IPS-NIHi7 (cell line): ENCODE data around the gene PYGO2.
A peak's percentile ranks its signal among the peaks of the same experiment; 100 is the strongest.

Experiments used
- DNase-seq: peaks from one replicate; pipeline ENCODE4 v3.0.0; 2012; ENCODE audit warnings: mixed read lengths; ENCODE audit errors: extremely low spot score

The PYGO2 gene

DNA sequence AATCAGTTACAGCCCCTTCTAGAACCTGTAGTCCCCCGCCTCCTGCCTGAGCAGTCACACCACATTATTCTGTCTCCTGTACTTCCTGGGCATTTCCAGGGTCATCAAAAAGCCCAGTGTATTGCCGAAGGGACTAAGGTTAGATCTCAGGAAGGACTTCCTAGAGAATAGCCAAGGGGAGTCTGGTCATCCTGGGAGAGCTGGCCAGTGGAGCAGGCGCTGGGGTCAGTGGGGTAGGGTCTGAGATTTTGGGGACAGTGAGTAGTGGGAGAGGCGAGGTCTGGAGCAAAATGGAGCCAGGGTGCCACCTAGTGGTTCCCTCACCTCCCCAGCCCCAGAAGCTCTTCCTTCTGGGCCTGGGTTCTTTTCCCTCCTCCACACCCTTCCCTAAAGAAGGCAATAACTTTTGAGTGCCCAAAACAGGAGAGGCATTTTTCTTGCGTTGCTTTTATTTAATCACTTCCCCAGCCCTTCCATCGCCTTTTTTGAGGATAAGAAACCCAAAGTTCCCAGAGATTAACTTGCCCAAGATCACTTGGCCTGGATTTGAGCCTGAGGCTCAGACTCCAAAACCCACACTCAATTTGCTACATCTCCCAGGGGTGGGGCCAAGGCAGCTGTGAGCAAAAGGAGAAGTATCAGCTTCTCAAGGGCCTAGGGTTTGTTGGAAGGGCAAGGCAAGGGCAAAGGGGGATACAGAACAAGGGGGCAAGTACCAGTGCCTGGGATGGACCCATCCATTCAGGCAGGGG lies 17.8 kb downstream of the PYGO2 start:
- peak; percentile 81 for DNase-seq

DNA sequence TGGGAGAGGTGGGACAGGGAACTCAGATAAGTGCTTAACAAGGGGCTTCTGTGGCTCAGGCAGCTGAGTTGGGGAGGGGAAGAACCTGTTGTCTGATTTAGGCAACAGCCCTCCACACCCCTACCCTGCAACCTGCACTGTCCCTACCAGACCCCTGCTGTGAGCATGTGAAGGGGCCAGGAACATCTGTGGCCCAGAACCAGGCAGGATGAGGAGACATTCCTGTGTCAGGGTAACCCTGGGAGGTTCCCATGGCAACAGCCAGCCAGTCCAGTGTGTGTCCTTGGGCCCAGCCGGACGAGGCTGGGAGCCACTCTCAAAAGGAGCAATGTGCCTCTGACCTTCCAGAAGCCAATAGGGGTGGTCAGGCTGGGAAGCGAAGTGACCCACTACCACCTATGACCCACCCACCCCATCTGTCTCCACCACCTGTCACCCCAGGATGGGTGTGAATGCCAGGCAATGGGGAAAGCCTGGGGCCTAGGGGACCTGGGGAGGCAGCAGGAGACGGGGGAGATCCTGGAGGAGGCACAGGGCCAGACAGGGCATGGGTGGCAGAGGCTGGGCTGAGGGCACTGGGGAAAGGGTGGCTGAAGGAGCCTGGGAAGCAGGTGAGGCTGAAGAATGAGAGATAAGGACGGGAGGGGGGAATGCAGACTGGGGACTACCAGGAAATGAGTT lies 20.1 kb downstream of the PYGO2 start:
- DNase-seq = no peak

GRCh38 chr1:154940651-154941194 lies 20.9 kb downstream of the PYGO2 start:
- DNase-seq = no peak

DNA sequence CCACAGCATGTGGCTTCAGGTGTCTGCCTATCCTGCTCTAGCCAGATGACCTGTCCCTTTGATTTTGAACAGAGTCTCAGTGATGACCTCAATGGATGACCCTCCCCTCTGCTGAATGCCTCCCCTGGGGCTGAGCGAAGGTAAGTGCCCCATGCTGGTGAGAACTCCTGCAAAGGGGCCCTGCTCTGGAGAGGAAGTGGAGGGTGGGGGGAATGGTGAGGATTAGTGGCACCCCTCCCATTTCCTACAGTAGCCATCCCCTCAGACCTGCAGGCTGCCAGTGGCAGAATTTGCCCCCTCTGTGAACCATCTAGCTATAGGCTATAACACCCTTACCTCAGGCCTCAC lies 21.4 kb downstream of the PYGO2 start:
- no peak for DNase-seq

- no peak for DNase-seq
Observed at GRCh38 chr1:154938604-154939399, 22.8 kb downstream of the PYGO2 start.

DNA sequence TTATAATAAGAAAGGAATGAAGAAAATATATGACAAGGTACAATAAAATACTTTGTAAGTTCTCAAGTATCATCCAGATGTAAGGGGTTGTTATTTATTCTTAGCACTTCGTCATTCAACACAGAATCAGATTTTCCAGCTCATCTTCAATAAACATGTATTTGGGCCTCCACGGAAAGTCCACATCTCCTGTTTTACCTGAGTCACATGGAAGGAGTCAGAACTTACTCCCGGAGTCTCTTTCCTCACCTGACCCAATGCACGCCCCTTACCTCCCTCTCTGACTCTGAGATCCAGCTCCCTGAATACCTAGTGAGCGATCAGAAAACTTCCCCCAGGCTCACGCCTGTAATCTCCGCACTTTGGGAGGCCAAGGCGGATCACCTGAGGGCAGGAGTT lies 23.6 kb downstream of the PYGO2 start:
- no peak for DNase-seq

DNA sequence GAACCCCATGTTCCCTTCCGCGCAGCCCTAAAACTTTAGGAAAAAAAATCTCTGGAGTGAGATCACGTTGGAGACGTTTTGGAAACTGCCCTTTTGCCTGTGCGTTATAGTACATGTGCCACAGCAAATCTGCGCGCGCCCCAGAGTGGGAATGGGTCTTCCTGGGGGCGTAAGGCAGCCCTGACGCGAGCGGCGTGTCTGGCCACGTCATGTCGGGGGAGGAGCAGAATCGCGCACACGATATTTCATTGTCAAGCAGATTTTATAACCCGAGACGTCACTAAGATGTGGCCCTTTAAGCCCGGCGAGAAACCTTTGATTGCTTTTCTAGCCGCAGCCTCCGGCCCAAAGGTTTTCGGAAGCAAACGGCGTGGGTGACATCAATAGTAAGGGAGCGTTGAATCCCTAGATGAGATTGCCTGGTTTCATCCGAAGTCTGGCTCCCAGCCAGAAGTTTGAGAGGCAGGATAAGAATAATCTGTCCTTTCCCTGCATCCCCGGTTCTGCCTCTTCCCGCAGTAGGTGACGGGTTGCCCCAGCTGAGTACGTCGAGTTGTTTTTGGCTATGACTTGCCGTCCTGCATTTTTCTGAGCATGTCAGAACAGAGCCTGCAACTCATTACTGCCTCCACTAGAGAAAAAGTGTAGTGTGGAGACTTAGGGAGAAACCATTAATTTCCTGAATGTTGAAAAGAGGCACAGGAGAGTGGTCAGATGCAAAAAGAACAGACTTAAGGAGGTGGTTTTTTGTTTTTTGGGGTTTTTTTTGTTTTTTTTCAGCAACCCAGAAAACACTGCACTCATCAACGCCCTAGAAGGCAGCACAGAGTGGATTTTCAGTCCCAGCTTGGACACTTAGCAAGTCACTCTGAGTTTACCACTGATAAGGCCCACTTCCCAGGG lies 24.2 kb downstream of the PYGO2 start:
- peak; percentile 90 for DNase-seq

- peak; percentile 97 for DNase-seq
Observed at GRCh38 chr1:154936555-154937084, 25.0 kb downstream of the PYGO2 start, which contains the start of gene PMVK. Gene PMVK (minus strand): TSS chr1:154936719. CDS start chr1:154936685, 34 bp downstream.

- no peak for DNase-seq
Observed at GRCh38 chr1:154935749-154936554, 25.6 kb downstream of the PYGO2 start.

DNA sequence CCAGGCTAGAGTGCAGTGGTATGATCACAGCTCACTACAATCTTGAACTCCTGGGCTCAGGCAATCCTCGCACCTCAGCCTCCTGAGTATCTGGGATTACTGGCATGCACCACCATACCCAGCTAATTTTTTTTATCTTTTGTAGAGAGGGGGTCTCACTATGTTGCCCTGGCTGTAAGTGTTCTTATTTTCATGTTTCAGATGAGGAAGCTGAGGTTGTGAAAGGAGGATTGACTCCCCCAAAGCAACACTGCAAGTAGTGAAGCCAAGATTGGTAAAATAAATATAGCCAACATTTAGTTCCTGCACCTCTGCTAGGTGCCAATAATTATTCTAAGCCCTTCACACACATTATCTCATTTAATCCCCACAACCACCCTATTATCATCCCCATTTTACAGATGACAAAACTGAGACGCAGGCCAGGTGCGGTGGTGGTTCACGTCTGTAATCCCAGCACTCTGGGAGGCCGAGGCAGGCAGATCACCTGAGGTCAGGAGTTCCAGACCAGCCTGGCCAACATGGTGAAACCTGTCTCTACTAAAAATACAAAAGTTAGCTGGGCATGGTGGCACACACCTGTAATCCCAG lies 27.1 kb downstream of the PYGO2 start:
- DNase-seq = no peak

- DNase-seq = no peak
Observed at GRCh38 chr1:154931940-154932487, 29.6 kb downstream of the PYGO2 start.

GRCh38 chr1:154926201-154926600 lies 35.4 kb downstream of the PYGO2 start:
- no peak for DNase-seq

DNA sequence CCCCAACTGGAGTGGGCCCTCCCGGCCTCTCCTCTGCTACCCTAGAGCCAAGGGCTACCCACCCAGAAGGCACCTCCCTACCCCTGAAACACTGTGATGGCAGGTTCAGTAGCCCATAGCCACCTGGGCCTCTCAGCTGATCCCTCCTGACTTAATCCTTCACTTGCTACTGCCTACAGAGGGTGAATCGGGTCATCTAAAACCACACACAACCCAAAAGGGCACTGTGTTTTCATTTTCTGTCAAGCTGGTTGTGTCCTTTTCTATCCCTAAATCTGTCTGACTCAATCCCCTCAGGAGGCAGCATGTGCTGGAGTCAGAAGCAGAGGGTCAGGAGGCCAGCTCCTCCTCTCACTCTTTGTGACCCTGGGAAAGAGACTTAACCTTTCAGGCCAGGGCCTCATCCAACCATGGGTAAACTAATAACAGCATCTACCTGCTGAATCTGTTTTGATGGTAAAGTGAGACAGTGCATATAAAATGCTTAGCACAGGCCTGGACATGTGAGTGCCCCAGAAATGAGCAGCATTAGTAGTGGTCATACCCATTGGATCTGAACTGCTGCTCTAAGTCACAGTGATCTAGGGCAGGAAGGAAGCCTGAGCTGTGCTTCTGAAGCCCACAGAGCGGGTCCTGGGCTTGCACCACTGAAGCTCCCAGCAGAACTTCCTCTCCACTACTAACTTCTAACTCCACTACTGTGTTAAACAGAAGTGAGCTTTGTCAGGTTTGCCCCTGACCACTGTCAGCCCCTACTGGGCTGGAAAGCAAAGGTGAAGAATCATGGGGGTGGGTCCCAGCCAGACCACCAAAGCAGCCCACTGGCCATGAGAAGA lies 36.0 kb downstream of the PYGO2 start:
- no peak for DNase-seq

GRCh38 chr1:154923695-154924094 lies 37.9 kb downstream of the PYGO2 start:
- no peak for DNase-seq

- no peak for DNase-seq
Observed at GRCh38 chr1:154913273-154913672, 48.3 kb downstream of the PYGO2 start.

DNA sequence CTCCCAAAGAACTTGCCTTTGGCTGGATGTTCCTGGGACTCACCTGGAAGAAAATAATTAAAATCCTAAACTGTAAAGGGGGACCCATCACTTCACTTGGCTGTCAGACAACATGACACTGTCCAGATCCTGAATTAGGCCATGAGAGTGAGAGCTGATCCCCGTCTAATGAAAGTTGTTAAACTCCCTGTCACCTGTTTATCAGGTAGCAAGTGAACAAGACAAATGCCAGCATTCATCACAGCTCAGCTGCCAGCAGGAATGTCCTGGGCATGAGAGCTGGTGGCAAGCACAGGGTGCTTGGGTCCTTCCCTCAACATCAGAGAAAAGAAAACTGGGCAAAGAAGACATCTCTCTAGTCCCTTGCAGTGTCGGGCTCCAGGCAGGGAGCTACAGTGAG lies 48.8 kb downstream of the PYGO2 start:
- no peak for DNase-seq

DNA sequence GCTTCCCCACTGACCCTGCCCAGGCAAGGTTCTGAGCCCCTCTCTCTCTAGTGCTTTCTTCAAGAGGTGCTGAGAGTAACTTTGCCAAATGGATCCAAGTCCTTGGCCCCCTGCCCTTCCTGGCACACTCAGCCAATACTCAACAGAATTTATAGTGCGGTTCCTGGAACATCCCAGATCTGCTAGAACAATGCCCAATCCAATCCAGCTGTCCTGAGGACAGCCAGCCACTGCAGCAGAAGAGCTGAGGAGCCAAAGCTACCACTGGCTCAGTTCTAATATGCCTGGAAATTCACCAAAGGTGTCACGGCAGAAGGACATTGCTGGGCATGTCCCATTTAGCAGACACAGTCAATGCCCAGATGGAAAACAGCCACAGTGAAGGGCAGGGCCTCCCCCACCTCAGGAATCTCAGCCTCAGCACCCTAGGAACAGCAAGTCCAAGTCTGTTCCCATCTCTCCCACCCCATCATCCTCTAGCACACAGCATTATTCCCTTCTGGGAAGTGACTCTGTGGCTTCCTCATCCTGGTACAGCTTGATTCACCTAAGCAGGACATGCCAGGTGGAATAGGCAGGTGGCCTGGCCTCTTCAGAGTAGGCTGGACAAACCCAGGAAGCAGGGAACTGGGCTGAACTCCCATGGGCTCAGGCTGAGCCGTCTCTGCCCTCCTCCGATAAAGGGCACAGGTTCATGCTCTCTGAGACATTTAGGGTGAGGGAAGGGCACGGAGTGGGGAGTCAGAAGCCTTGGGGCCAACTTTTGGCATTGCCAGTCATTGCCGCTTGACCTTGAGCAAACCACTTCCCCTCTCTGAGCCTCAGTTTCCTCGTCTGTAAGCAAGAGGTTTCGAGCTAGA lies 49.7 kb downstream of the PYGO2 start:
- DNase-seq = no peak

DNA sequence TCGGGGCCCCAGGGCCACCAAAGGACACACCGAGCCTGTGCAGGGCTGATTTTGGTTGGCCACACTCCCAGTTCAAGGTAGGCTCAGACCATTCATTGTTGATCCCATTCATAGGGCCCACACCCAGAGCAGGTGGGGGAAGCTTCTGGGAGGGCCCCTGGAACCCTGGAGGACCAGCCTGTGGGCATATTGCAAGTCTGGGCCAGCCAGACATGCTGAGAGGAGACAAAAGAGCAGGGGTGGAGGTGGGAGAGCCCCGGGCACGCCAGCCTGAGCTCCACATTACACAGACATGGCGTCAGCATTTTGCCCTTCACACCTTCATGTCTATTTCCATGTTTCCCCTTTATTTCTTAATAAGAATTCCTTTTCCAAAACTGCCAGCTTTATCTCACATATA lies 50.7 kb downstream of the PYGO2 start:
- DNase-seq = no peak
